Measurements from ENCODE around the gene CCSER1.

CCSER1 gene

GRCh38 chr4:90187148-90187884 lies 60.1 kb downstream of the CCSER1 start:
- no peak for TF ChIP-seq CTCF (IDR thresholded peaks at IDR 0.05; ENCODE audit: low read depth, low read length)
- no peak overlapping the region for H3K4me3 ChIP-seq (ENCODE audit: low read depth, low read length)
- no peak for DNase-seq

GRCh38 chr4:90189178-90189577 lies 62.0 kb downstream of the CCSER1 start:
- Histone ChIP-seq H3K36me3 (no peaks in the 10 kb centered on the region), H3K4me3 (ENCODE audit: low read depth, low read length) (no peak overlapping the region), H3K4me1 (peaks cover 22% of the 10 kb centered on the region), H3K27me3 (no peaks in the 10 kb centered on the region), H3K9me3 (no peaks in the 10 kb centered on the region)
- TF ChIP-seq CTCF (IDR thresholded peaks at IDR 0.05; ENCODE audit: low read depth, low read length), result no peak
- DNase-seq, result no peak

More at GRCh38 chr4:90187148-90187884, 60.1 kb downstream of the CCSER1 start:
- Histone ChIP-seq H3K9me3 (no peaks in the 10 kb centered on the region), H3K4me1 (peaks cover 22% of the 10 kb centered on the region), H3K36me3 (no peaks in the 10 kb centered on the region), H3K27me3 (no peaks in the 10 kb centered on the region)

GRCh38 chr4:90189946-90190345 lies 62.8 kb downstream of the CCSER1 start:
- H3K4me1 ChIP-seq, result peaks cover 19% of the 10 kb centered on the region
- no peak overlapping the region for H3K4me3 ChIP-seq (ENCODE audit: low read depth, low read length)
- DNase-seq, result no peak
- H3K36me3 ChIP-seq, result no peaks in the 10 kb centered on the region
- H3K9me3 ChIP-seq, result no peaks in the 10 kb centered on the region
- no peaks in the 10 kb centered on the region for H3K27me3 ChIP-seq
- no peak for TF ChIP-seq CTCF (IDR thresholded peaks at IDR 0.05; ENCODE audit: low read depth, low read length)

- peak; percentile 57 for DNase-seq
- H3K36me3 ChIP-seq, result no peaks in the 10 kb centered on the region
Observed at GRCh38 chr4:90190525-90190924, 63.3 kb downstream of the CCSER1 start.

GRCh38 chr4:90198086-90198847 lies 71.1 kb downstream of the CCSER1 start:
- no peak for DNase-seq
- Histone ChIP-seq H3K9me3 (no peaks in the 10 kb centered on the region), H3K4me3 (ENCODE audit: low read depth, low read length) (no peak overlapping the region), H3K36me3 (no peaks in the 10 kb centered on the region), H3K4me1 (no peaks in the 10 kb centered on the region; the same call in none of the 2 replicates), H3K27me3 (no peaks in the 10 kb centered on the region)
- no peak for TF ChIP-seq CTCF (IDR thresholded peaks at IDR 0.05; ENCODE audit: low read depth, low read length)

More at GRCh38 chr4:90190525-90190924, 63.3 kb downstream of the CCSER1 start:
- no peak for TF ChIP-seq CTCF (IDR thresholded peaks at IDR 0.05; ENCODE audit: low read depth, low read length)
- no peak overlapping the region for H3K4me3 ChIP-seq (ENCODE audit: low read depth, low read length)
- H3K27me3 ChIP-seq, result no peaks in the 10 kb centered on the region
- peaks cover 15% of the 10 kb centered on the region for H3K4me1 ChIP-seq
- no peaks in the 10 kb centered on the region for H3K9me3 ChIP-seq

Data from BE2C (cell line).